GM18520 (cell line): Measurements from ENCODE around the gene SLC12A7.

Source experiments
- ATAC-seq: cut with Tn5 transposase; IDR thresholded peaks from one replicate; pipeline ENCODE4 v1.9.1; 2021; ENCODE audit not compliant: unreplicated experiment

The SLC12A7 gene

DNA sequence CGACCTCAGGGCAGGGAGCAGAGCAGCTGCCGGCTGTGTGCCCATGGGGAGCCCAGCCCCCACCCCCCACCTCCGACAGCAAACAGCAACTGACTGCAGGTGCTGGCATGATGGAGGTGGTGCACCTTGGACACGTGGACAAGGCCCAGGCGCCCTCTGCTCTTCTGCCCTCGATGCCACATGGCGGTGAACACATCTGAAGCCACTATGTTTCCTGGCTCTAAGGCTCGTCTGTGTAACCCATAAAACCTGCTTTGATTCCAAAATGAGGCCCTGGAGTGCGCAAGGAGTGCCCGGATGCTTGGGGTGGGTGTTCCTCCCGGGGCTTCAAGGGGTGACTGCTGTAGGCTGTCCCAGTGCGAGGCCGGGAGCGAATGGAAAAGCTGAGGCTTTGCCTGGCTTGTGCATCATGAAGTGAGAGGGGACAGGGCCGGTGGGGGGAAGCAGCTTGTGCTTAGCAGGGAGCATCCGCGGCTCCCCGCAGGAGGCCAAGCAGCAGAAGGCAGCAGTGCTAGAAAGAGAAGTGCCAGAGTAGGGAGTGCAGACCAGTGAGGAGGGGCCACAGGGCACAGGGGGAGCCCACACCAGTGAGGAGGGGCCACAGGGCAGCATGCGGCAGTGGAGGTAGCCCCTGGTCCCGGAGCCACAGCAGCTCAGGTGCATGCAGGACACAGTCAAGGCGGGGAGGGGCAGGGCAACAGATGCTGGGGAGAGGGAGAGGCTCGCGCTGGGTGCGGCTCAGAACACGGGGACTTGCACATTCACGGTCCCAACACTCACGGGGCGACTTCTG lies 73.2 kb downstream of the SLC12A7 start:
- no peak for ATAC-seq

DNA sequence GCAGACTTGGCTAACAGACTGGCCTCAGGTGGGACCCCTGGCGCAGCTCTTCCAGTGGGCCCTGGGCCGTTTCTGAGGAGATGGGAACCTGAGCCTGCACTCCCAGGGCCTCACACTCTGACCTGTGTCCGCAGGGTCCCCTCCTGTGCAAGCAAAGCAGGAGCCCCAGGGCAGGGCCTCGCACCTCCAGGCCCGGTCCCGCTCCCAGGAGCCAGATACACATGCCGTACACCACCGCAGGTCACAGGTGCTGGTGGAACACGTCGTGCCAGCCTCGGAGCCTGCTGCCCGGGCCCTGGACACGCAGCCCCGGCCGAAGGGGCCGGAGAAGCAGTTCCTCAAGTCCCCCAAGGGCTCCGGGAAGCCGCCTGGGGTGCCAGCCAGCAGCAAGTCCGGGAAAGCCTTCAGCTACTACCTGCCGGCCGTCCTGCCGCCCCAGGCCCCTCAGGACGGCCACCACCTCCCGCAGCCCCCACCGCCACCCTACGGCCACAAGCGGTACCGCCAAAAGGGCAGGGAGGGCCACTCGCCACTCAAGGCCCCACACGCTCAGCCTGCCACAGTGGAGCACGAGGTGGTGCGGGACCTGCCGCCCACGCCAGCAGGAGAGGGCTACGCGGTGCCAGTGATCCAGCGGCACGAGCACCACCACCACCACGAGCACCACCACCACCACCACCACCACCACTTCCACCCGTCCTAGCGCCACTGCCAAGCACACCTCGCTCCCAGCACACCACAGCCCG lies 74.0 kb downstream of the SLC12A7 start:
- no peak for ATAC-seq

- ATAC-seq = no peak
Measured at GRCh38 chr5:1037123-1037670, 74.7 kb downstream of the SLC12A7 start.

DNA sequence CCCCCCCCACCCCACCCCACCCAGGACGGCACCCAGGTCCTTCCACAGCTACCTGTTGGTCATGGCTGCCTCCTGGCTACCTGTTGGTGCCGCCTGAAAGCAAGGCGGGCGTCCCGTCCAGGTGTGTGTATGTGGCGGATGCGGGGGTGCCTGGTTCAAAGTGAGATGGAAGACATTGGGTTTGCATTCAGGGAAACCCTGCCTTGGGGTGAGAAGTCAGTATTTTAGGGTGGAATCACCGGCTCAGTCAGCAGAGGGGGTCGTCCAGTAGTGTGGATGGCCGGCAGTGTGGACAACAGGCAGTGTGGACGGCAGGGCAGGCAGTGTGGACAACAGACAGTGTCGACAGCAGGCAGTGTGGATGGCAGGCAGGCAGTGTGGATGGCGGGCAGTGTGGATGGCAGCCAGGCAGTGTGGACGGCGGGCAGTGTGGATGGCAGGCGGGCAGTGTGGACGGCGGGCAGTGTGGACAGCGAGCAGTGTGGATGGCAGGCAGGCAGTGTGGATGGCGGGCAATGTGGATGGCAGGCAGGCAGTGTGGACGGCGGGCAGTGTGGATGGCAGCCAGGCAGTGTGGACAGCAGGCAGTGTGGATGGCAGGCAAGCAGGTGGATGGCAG lies 75.2 kb downstream of the SLC12A7 start:
- no peak for ATAC-seq

DNA sequence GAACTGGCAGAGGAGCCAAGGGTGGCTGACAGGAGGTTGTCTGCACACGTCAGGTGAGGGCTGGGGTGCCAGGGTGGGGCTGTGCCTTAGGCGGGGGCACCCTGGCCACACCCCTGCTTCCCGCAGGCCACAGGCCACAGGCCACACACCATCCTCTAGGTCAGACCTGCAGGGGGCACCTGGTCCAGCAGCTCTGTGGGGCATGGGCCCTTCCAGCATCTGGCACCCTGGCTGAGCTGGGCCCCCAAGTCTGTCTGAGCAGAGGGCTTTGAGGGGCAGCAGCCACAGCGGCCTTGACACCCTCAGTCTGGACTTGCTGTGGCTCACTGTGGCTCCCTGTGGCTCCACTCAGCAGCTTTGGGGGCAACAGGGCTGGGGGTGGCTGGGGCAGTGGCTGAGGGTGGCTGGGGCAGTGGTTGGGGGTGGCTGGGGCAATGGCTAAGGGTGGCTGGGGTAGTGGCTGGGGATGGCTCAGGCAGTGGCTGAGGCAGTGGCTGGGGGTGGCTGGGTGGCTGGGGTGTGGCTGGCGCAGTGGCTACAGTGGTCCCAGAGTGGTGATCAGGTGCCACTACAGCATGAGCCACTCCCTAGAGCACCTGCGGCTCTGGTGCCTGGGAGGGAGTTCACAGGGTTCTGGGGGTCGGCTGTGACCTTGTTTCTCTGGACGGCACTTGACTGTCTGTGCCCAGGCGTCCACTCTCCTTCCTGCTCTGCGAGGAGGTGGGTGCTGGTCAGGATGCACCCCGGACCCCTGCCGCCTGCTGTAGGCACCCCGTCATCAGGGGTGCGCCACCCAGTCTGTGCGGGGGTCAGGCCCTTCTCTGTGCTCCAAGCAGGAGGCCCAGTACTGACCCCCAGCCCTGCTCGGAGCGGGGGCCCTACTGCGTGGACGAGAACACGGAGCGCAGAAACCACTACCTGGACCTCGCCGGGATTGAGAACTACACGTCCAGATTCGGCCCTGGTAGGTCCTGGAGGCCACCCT lies 76.2 kb downstream of the SLC12A7 start:
- no peak for ATAC-seq

DNA sequence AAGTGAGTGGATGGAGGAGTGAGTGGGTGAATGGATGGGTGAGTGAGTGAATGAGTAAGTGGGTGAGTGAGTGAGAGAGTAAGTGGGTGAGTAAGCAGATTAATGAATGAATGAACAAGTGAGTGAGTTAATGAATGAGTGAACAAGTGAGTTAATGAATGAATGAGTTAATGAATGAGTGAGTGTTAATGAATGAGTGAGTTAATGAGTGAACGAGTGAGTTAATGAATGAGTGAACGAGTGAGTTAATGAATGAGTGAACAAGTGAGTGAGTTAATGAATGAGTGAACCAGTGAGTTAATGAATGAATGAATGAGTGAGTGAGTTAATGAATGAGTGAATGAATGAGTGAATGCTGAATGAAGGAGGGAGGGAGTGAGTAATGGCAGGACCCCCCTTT lies 76.9 kb downstream of the SLC12A7 start:
- no peak for ATAC-seq

- no peak for ATAC-seq
Measured at GRCh38 chr5:1034421-1034905, 77.4 kb downstream of the SLC12A7 start.

DNA sequence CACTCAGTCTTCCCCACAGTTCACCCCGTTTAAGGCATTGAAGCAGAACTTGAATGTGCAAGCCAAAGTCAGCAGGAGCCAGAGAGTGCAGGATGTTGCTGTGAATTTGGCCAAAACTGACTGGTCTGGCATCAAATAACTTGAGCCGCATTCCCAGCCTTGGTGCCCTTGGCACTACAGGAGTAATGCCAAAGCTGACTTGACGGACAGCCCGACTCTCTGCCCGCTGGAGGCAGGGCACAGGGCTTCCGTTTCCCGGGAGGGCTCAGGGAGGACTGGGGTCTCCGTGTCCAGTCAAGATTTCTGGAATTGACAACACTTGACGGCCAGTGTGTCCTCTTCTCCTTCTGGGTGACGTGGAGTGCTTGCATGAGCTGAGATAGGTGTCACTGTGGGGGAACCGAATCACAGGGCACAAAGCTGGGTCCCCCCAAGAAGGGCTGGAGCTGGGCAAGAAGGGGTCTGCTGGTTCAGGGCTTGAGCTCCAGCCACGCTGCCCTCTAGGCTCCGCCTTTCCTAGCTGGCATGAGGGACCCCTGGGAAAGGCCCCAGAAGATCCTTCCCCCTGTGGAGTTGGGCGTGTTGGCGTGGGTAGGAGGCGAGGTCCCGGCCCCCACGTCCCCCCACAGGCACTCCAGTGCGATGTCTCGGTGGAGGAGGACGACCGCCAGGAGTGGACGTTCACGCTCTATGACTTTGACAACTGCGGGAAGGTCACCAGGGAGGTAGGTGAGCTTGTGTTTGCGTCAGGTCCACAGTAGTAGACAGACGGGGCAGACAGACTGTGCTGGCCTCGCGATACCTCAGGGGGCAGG lies 78.0 kb downstream of the SLC12A7 start:
- no peak for ATAC-seq

GRCh38 chr5:1033178-1033577 lies 78.7 kb downstream of the SLC12A7 start:
- ATAC-seq = no peak

DNA sequence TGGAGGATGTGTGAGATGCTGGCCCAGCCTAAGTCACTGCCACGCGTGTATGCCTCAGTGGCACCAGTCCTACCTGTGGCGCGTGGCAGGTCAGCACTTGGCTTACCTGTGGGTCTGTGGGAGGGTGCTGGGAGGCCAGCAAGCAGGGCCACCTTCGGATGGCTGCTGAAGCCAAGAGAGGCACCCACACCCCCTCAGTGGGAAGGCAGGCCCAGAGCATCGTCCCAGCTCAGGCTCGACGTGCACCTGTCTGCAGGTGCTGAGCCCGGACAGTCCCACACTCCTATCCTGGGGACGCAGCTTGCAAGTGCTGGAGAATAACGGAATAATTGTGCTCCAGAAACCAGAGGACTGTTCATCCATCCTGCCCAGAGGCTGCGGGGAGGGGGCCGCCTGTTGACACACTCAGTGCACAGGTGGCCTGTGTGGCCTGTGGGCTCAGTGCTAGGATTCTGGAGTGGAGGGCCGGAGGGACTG lies 79.3 kb downstream of the SLC12A7 start:
- ATAC-seq = no peak

DNA sequence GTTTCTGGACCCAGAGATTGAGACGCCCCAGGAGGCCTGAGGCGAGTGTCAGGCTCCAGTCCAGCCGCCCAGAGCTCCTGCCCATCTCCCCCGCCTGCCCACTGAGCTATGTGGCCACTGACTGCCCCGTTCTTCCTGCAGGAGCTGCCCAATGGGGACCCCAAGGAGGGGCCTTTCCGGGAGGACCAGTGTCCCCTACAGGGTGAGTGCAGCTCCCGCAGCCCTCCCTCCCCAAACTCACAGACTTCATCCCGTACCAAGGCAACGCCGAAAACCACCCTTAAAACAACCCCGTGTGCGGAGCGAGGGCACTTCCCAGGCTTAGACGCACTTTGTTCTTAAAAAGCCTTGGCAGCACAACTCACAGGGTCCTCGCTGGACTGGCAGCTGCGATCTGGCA lies 79.9 kb downstream of the SLC12A7 start:
- ATAC-seq = no peak

DNA sequence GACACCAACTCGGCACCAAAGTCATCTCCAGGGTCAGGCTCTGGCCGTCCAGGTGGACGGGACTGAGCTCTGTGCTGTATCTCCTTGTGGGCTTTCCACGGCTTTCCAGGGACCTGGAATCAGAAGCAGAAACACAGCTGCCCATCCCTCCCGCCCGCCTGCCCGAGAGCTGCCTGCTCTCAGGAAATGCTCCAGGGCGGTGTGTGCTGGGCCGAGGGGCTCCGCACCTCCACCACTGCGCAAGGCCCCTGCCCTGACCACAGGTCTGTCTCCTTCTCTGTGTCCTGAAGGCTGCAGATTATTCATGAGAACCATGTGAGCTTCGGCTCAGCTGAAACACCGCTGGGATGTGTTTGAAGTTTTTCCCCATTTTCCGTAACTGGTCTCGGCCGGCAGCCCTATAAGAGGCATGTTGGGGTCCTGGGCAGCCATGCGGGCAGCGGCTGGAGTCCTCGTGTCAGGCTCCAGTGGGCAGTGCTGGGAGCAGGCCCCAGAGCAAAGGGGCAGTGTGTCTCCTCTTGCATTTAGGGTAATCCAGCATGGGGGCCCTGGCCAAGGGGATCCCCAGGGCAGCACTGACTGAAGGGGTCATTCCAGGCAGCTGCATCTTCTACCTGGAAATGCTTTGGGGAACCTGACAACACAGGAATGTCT lies 80.4 kb downstream of the SLC12A7 start:
- no peak for ATAC-seq

GRCh38 chr5:1030801-1031271 lies 81.0 kb downstream of the SLC12A7 start:
- ATAC-seq = no peak

DNA sequence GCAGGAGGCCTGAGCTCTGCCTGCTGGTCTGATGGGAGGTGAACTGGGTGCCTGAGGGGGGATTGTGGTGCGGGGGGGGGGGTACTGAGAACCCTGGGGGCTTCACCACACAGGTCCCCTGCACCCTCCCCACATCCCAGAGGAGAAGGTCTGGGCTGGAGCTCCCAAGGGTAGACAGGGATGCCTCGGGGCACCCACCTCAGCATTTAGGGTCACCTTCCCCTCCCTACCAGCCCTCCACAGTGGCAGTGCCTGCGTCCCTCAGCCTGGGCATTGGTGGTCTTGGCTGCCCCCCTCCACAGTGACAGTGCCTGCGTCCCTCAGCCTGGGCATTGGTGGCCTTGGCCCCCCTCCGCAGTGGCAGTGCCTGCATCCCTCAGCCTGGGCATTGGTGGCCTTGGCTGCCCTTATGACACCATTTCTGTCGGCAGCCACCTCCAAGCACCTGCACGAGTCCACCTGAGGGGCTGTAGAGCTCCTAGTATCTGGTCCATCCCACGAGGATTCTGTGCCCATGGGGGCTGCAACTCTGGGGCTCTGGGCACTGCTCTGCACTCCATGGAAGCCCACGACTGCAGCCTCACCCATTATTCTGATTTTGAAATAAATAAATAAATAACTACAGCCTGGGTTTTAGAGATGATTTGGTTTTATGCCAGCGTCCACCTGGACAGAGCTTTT lies 81.8 kb downstream of the SLC12A7 start:
- ATAC-seq = no peak

GRCh38 chr5:1029282-1029944 lies 82.5 kb downstream of the SLC12A7 start:
- ATAC-seq = no peak

DNA sequence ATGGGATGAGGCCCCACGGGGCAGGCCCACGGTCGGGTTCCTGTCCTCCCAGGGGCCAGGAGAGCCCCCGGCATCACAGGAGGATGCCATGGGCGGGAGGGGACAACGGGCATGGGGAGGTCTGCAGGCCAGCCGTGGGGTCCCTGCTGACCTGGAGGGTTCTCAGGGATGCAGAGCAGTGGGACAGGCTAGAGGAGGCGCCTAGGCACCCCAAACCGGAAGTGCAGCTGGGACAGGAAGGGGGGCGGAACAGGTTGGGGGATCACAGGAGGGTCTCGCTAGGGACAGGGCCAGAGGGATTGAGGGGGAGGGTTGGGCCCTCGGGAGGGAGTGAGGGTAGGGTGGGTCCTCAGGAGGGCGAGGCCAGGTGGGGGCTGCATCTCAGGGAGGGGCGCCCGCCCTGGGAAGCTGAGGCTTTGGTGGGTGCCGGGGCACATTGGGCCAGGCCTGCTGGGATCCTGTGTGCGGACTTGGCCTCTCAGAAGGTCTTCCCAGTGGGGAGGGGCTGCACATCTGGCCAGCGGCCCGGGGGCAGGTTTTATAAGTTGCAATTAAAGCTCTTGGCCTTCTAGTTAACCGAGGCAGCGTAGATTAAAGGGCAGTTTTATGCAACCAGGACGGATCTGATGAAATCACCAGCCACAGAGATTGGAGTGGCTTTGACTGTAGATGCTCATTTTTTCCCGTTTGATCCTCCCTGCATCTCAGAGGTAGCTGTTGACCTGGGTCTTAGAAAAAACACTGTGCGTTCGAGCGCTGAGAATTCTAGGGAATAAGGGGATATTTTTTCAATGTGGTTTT lies 83.2 kb downstream of the SLC12A7 start:
- no peak for ATAC-seq
